Endothelial cell of umbilical vein (primary cell): ENCODE data around the gene SLC50A1.

Source experiments
- EZH2 ChIP-seq: IDR thresholded peaks from 2 replicates; pipeline ENCODE4 v1.6.1; 2012; ENCODE audit warnings: borderline replicate concordance, low read depth, mild to moderate bottlenecking, moderate library complexity, low read length, inconsistent platforms; ENCODE audit not compliant: severe bottlenecking
- FOS ChIP-seq: IDR thresholded peaks from 2 replicates; pipeline ENCODE4 v1.6.1; 2011; ENCODE audit warnings: mild to moderate bottlenecking, low read length, moderate library complexity, borderline replicate concordance; ENCODE audit not compliant: insufficient read depth
- GATA2 ChIP-seq: IDR thresholded peaks from 2 replicates; pipeline ENCODE4 v1.7.0; 2011; ENCODE audit warnings: low read depth, mild to moderate bottlenecking, moderate library complexity, mixed read lengths, low read length; ENCODE audit not compliant: insufficient read length, insufficient read depth
- JUN ChIP-seq: IDR thresholded peaks from 2 replicates; pipeline ENCODE4 v1.6.1; 2011; ENCODE audit warnings: borderline replicate concordance, low read depth; ENCODE audit not compliant: insufficient read length, insufficient read depth
- MAX ChIP-seq: IDR thresholded peaks from 2 replicates; pipeline ENCODE4 v1.6.1; 2011; ENCODE audit not compliant: insufficient read depth, insufficient read length
- MYC ChIP-seq: IDR thresholded peaks from one replicate; pipeline ENCODE4 v1.6.1; 2011; ENCODE audit warnings: mild to moderate bottlenecking, low read depth, low read length
- POLR2A ChIP-seq: IDR thresholded peaks from 2 replicates; pipeline ENCODE4 v1.6.1; 2012; ENCODE audit warnings: low read depth, mild to moderate bottlenecking, control low read depth, low read length
- POLR2AphosphoS5 ChIP-seq: IDR thresholded peaks from 2 replicates; pipeline ENCODE4 v1.6.1; 2012; ENCODE audit warnings: low read depth, mild to moderate bottlenecking, control low read depth, low read length, moderate library complexity; ENCODE audit not compliant: insufficient read depth
- TF ChIP-seq, protein P1 (sequence below), 2 donors: IDR thresholded peaks; 1 replicate in 1 of 2; 2 replicates in 1 of 2; pipeline ENCODE4 v1.5.1; 2011; ENCODE audit warnings: low read length in 2 of 2, mild to moderate bottlenecking in 2 of 2, moderate library complexity in 2 of 2, control low read depth in 1 of 2, inconsistent platforms in 1 of 2, low read depth in 1 of 2; ENCODE audit not compliant: insufficient read depth in 1 of 2; ENCODE audit errors: extremely low read depth in 1 of 2

DNA sequence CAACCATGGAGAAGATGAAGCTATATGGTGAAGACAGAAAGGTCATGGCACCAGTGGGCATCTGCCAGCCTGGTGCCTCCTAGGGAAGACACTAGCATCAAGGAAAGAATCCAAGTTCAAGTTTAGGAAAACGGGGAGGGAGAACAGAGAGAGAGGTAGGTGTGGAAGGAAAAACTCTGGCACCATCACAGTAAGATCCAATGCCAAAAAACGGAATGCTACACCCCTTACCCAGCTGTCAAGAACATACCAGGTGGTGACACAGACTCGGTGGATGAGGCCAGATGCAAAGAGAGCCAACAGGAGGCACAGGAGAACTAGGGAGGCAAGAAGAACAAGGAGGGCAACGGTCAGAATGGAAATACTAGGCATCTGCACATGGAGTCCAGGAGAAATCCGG lies 33.9 kb downstream of the SLC50A1 start:
- TF ChIP-seq POLR2A (no peak), POLR2AphosphoS5 (no peak), EZH2 (no peak), MAX (no peak), JUN (no peak), FOS (no peak), MYC (no peak), GATA2 (no peak)
- TF ChIP-seq, protein P1, sequence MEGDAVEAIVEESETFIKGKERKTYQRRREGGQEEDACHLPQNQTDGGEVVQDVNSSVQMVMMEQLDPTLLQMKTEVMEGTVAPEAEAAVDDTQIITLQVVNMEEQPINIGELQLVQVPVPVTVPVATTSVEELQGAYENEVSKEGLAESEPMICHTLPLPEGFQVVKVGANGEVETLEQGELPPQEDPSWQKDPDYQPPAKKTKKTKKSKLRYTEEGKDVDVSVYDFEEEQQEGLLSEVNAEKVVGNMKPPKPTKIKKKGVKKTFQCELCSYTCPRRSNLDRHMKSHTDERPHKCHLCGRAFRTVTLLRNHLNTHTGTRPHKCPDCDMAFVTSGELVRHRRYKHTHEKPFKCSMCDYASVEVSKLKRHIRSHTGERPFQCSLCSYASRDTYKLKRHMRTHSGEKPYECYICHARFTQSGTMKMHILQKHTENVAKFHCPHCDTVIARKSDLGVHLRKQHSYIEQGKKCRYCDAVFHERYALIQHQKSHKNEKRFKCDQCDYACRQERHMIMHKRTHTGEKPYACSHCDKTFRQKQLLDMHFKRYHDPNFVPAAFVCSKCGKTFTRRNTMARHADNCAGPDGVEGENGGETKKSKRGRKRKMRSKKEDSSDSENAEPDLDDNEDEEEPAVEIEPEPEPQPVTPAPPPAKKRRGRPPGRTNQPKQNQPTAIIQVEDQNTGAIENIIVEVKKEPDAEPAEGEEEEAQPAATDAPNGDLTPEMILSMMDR (IDR thresholded peaks at IDR 0.05; ENCODE audit: extremely low read depth in 1 of 2, insufficient read depth in 1 of 2, low read depth in 1 of 2, low read length in 2 of 2) = no peak
